HG02588 (cell line): ENCODE data around the gene EDRF1.
A peak's percentile ranks its signal among the peaks of the same experiment; 100 is the strongest.
"Not testable (repeated sequence)": the region's sequence is repeated elsewhere in the genome, so short reads cannot be mapped to it uniquely, and the experiment has no call there.

Experiments used
- ATAC-seq: cut with Tn5 transposase; IDR thresholded peaks from one replicate; pipeline ENCODE4 v1.9.1; 2021; ENCODE audit warnings: mild to moderate bottlenecking, moderate library complexity; ENCODE audit not compliant: unreplicated experiment

The EDRF1 gene, protein sequence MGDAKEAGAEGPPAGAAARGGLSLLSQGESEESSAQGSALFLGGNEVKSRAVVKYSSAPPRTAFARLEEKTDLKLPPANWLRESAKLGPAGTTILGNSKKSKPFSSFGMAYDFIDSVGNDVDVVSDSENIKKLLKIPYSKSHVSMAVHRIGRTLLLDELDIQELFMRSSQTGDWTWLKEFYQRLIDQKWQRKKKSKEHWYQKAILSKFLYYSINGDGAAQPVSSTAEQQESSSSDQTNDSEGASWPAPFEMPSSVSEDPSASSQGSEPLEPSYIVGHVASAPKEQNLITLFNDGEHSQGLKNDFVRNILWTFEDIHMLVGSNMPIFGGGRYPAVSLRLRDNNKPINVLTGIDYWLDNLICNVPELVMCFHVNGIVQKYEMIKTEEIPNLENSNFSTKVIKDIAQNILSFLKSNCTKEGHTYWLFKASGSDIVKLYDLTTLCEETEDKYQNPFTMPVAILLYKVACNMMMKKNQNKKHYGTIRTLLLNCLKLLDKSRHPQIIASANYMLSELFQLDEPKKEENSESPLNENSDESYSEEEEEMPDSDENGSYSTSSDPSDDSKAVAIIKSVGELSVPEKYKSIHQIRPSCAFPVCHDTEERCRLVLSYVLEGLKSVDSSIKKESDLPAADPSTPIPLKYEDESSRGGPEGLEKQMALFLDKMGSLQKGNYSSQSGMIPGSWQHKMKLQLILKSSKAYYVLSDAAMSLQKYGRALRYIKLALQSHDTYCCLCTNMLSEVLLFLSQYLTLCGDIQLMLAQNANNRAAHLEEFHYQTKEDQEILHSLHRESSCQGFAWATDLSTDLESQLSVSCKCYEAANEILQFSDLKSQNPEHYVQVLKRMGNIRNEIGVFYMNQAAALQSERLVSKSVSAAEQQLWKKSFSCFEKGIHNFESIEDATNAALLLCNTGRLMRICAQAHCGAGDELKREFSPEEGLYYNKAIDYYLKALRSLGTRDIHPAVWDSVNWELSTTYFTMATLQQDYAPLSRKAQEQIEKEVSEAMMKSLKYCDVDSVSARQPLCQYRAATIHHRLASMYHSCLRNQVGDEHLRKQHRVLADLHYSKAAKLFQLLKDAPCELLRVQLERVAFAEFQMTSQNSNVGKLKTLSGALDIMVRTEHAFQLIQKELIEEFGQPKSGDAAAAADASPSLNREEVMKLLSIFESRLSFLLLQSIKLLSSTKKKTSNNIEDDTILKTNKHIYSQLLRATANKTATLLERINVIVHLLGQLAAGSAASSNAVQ

DNA sequence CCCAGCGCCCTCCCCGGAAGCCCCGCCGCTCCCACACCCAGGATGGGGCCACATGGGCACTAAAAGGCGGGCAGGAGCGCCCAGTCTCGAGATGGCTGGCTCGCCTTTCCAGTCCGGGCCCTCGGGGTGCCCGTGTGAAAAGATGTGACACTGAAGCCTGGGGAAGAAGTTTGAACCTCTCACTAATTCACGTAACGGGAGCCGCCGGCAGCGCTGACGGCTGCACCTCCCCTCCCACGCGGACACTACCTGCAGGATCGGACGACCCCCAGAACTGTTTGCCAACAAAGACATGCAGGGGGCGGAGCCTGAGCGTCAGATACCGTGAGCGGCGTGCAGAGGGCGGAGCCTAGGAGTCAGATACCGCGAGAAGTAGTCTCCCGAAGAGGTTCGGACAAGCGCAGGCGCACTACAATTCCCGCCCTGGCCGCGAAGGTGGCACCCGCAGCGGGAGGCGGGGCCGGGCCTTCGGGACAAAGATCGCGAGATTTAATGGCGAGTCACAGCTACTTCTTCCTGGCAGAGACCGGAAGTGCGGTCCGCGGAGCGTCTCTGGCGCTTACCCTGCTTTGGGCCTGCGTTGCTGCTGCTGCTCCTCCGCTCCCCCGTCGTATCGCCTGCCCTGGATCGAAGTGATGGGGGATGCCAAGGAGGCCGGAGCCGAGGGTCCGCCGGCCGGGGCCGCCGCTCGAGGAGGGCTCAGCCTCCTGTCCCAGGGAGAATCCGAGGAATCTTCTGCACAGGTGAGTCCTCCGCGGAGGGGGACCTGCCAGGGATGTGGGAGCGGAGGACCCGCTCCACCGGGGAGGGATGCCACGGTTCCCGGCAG, at the start of gene EDRF1:
TSS of gene EDRF1 (plus strand) at position 537 of the 829 bp plus-strand sequence. CDS start at position 636, 99 bp downstream.
- peak; percentile 92 for ATAC-seq

DNA sequence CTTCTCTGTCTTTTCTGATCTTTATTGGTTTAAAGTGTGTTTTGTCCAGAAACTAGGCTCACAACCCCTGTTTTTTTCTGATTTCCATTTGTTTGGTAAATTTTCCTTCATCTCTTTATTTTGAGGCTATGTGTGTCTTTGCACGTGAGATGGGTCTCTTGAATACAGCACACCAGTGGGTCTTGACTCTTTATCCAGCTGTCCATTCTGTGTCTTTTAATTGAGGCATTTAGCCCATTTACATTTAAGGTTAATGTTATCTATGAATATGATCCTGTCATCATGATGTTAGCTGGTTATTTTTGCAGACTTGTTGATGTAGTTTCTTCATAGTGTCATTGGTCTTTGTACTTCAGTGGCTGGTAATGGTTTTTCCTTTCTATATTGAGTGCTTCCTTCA, 46.6 kb upstream of the EDRF1 start:
- no peak for ATAC-seq

DNA sequence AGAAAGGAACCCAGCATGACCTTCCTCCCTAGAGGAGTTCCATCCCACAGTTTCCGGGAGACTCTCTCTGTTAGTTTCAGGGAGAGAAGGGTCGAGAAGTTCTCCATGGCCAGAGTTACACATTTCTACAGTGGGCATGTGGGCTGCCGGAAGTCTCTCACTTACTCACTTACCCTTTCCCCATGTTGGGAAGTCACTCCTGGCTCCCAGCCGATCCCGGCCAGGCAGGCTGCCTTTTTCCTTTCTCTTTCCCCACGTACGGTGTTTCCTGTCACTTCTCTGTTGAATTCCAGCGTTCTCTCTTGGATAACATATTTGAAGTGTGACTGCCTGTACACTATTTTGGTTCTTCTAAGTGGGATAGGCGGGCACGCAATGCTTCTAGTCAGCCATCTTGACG, 40.1 kb upstream of the EDRF1 start:
- ATAC-seq: no peak

DNA sequence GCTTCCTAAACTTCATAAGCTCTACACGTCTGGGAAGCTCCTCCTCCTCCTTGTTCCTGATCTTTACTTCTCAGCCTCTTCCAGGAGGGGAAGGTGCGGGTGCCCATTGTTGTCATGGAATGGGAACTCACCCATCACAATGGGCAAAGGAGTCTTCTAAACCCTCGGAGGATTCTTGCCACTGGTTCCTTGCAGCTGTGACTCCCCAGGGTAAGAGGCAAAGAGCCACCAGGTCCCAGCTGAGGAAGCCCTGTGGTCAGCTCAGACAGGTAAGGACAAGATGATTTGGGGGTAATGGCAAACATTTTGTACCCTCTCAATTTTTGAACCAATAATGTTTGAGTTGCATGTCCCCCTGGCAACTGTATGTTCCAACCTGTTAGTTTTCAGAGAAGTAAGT, 36.4 kb upstream of the EDRF1 start, which contains the start of gene TEX36:
TSS of gene TEX36 (minus strand) at position 101 of the 400 bp plus-strand sequence. CDS start 174 bp downstream, outside the sequence.
- no peak for ATAC-seq

DNA sequence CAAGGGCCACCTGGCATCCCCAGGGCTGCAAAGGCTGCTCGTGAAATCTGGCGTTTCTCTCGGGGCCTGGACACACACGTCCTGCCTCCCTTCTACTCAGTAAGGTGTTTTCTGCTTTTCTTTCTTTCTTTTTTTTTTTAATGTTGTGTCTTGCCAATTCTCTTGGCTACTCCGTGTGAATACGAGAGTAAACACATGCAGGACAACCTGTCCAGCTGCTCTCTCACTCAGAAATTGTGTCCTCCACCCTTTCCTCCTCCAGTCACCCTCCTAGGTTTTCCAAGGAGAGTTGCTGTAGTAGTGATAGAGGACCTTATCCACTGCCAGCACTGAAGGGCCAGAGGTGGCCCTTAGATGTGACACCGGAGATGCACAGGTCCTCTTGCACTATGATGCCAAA, 35.7 kb upstream of the EDRF1 start:
- ATAC-seq: no peak

DNA sequence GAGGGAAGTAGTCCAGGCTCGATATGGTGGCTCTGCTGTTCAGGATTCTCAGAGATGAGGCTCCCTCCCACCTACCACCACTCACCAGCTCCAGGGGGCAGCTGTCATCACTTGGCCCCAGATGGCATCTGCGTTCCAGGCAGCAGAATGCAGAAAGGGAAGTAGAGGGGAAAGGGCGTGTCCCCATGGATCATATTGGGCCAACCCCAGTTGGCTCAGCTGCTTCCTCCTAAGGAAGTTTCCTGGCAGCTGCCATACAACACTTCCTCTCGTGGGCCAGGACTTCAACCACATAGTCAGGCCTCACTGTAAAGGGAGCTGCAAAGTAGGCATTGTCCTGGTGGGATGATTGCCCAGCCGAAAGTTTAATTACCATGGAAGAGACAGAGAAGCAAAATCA, 34.9 kb upstream of the EDRF1 start:
- ATAC-seq: no peak

DNA sequence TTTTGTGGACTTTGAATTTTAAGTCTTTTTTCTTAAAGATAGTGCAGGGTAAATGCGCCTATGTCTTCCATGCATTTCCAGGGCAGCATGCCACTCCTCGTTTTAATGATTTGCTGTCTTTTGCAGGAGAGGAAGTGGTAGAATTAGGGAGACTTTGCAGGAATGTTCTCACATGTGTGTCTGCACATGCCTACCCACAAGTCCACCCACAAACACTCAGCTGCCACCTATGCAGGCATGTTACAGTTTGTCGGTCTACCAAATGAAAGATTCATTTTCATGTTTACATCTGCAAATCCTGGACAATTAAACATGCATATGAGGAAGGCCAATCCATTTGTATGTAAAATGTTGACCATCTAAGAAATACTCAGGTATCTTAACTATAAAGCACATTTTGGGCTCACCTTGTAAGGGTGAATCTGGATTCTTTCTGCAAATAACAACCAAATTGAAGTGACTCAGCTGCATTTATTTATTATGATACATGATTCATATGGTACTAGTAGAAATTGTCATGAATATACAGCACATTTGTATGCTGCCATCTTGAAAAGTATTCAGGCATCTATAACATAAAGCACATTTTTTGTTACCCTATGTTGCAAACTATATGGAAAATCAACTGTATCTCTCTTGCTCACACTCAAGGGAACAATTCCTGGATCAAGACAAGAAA, 31.9 kb upstream of the EDRF1 start:
- ATAC-seq: no peak

DNA sequence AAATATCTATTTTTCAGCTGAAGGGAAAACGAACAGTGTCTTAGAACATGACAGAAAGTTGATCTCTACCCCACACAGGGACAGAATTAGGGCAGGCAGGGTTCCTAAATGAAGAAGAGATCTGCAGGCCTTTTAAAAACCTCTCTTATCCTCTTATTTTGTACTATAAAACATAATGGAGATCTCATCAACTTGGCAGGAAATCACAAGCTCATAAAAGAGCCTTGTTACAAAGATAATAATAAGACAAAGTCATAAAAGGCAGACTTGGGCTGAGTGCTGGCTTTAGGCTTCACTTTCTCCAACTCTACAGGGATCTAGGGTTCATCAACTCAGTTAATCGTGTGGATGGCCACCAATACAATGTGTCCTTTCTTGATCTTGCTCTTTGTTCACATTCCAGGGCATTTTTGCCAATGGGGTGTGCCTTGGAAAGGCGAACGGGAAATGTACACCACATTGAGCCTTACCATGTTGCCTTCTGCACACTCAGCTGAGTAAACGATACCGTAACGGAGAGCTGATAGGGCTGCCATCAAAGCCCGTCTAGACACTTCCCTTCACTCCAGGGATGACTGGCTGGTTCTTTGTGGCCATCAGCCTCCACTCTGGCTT, 29.4 kb upstream of the EDRF1 start:
- no peak for ATAC-seq

DNA sequence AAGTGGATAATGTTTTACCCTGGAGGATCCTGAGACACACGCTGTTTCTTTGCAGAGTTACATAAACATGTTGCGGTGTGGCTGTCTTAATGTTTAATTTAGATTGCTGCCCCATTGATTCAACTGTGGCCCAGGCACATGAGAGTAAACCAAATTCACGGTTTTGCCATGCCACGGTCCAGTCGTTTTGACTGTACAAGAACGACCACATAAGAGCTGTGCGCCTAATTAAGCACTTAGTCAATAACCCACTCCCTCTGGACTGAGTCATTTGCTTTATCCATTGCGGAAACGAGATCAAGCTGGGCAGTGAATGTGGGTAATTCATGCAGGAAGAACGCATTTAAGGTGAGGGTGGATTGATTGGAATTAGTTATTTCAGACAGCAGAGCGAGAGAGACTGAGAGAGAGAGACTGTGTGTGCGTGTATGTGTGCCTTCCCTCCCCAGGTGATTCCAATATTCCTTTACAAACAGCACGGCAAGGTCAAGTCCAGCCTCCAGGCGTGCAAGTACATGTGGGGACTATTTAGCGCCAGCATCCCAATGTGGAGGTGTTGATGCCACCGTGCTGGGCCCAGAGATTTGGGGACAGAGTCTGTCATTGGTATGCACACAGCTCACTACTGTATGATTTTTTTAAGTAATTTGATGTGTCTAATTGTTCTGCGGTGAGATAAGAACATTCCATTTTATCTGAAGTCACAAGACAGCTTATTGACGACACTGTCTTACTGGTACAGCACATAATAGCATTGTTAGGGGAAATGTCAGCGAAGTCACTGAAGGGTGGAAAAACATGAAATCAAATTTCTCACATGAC, 28.1 kb upstream of the EDRF1 start:
- no peak for ATAC-seq

DNA sequence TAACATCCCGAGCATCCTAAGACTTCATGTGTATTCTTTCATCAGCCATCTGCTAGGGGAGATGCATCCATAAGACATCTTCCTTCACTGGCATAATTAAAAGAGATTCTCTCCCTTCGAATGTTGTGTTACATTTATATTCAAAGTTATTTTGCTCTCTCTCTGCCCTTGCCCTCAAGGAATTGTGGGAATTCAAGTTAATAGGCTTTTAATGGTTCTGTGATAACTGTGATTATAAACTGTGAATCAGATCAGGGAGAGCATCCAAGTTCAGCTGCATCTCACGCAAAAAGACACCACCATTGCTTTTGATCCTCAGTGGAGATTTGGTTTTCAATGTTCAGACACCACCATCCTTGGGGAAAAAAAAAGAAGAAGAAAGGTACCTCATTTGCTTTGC, 27.3 kb upstream of the EDRF1 start:
- ATAC-seq: no peak

DNA sequence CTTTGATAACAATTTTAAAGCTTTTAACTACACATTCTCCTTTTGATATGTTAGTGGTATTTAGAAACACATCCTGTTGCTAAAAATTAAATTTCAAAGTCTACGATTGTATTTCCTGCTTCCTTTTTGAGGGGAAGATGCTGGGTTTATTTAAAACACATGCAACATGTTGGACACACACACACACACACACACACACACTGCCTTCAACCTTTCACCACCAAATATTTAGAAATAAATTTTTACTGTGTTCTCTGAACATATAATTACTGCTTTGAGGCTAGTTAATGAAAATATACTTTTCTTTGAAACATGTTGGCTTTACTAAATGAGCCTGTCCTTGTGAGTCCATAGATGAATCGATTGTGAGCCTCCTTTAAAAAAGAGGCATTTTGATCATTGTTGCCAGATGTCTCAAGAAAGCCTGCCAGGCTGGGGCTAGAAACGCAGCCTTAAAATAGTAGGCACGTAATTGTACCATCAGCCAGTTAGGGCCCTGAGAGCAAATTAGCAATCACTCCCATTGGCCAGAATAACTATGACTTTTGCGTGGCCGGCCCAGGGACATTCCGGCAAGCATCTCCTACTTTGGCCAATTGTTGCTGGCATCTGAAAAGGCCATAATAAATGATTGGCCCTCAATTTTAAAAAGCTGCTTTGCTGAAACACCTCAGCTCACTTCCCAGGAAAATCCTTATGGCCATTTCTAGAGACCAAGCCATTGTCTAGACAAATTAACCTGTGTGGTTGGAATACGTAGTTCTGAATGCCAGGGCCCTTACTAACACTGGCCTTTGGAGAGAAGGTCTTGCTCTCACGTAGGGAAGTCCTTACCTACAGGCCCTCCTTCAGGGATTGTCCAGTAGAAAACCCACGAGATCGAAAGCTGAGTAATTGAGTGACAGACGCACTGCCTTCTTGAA, 26.6 kb upstream of the EDRF1 start:
- ATAC-seq: no peak

DNA sequence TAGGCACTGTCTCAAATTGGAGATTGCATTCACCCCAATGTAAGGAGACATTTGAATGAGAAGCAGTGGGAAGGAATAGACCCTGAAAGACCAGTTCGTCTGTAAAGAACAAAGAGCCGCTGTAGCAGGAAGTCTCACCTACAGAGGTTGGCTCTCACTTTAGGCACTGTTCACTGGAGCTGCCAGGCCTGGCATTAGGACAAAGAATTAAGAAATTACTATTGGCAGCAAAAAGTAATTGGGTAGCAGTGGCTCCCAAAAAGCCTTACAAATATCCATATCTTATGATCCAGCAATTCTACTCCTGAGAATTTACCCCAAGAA, 26.0 kb upstream of the EDRF1 start:
- ATAC-seq: no peak

DNA sequence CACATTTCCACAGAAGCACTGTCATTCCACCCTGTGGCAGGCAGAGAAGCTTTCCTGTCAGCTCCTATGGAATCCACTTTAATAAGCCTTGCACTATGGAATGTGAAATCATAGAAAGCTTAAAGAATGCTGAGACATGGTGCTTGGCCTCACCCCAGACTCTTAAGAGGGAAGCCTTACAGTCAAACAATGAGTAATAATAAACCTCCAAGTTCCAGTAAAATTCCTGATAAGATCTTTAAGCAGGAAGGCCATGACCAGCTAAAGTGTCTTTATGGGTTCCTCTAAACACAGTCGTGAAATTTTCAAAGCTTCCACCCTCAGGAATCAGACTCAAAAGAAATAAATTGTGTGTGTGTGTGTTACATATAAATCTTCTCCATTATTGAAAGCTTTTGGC, 24.6 kb upstream of the EDRF1 start:
- no peak for ATAC-seq

DNA sequence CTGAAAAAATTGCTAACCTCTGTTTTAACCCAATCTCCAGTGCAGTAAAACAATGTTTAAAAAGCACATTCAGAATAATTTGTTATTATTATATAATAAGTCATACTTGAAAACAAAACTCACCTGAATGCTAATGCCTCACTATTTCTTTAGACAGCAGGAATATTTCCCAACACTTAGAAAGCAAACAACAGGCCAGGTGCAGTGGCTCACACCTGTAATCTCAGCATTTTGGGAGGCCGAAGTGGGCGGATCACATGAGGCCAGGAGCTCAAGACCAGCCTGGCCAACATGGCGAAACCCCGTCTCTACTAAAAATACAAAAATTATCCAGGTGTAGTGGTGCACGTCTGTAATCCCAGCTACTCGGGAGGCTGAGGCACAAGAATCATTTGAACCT, 22.6 kb upstream of the EDRF1 start:
- ATAC-seq: not testable (repeated sequence)

DNA sequence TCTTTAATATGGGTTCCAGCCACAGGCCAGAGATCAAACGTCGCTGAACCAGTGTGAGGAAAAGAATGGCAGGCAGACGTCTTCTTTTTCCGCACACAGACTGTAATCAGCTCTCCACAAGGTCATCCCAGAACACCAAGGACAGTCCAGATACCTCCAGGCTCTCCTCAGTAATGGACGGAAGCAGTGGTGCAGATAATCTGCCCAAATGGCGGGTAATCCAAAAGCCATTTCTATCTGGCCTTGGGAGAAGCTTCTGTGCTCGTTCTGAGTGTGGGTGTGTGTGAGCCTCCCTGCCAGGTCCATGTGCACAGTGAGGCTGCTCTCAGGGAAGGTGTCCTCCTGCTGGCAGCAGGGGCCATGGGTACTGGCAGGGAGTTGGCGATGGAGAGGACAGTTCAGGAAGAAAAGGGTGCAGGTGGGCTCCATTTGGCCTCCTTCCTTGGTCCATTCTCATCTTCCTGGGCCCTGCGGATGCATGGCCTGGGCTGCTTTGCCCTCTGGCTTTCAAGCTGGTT, 21.0 kb upstream of the EDRF1 start:
- ATAC-seq: no peak

DNA sequence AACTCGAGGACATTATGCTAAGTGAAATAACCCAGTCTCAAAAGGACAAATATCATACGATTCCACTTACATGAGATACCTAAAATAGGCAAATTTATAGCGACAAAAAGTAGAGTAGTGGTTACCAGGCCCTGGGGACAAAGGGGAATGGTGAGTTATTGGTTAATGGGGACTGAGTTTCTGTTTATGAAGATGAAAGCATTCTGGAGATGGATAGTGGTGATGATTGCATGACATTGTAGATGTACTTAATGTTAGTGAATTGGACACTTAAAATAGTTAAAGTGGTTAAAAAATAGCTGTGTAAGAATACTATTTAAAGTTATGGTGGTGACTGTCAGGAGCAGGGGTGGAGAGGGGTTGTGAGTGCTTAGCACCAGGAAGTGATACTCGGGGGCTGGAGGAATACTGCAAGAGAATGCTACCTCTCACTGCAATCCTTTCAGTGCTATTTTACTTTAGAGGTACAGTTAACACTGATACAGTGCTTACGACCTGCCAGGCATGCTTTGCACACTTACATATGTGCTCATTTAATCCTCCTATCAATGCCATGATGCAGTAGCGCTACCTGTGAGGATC, 19.9 kb upstream of the EDRF1 start:
- no peak for ATAC-seq

DNA sequence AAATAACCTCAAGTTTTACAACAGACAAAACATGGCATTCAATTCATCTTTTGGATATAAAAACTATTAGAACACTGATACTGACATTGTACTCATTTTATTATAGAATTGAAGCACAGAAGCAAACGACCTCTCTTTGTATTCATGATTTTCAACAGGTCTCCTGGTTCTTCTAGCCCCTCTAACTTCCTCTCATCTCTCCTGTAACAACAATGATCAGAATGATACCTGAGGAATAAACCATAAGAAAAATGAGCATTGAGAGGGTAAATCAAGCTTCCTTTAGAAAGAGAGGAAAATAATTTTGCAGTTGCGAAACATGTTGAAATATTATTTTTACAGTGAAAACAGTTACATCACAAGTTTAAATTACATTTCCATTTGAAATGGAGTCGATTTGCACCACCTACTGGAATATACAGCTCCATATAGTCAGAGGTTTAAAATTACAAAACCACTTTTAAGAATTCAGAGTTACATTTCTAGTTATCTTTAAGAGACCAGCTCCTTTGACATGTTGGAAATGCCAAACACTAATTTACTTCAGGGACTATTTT, 19.1 kb upstream of the EDRF1 start:
- no peak for ATAC-seq
